HCT116 (cell line): ENCODE data around the gene GRIA1. TPM values are rescaled to one million over a fixed set of nuclear protein-coding genes. Genes with fewer than 3 reads are reported as not detected.

Experiments used
- ATAC-seq: fragments of 200-7000 bp; cut with Tn5 transposase; 2 replicates; pipeline ENCODE4 v1.9.1; 2020; ENCODE audit warnings: mild to moderate bottlenecking, moderate library complexity
- BruUV-seq: library from RNA; stranded (reverse); fragments of 400-500 nt; replicated peaks from 2 replicates; lab custom pipeline; 2021; lab: Mats Ljungman, UMichigan
- CTCF ChIA-PET: fragments of 300-600 bp; sonication (Branson Sonifier 250); formaldehyde crosslinking; loops from one replicate; lab custom pipeline; 2021; ENCODE audit warnings: antibody characterized with exemption; lab: Charles Lee
- POLR2A ChIA-PET: fragments of 300-600, 350-600 bp; sonication (Branson Sonifier 250); formaldehyde crosslinking; loops from one replicate; lab custom pipeline; 2021; ENCODE audit warnings: antibody characterized with exemption; lab: Charles Lee
- RAD21 ChIA-PET, 2 experiments: fragments of 300-600 bp; sonication (Branson Sonifier 250); formaldehyde crosslinking; loops; one replicate each; lab custom pipeline; 2023; ENCODE audit warnings: low total read pairs in 2 of 2; ENCODE audit not compliant: uncharacterized antibody in 2 of 2, unreplicated experiment in 2 of 2, low non-redundant PET in 1 of 2; lab: Charles Lee
- DNase-seq: peaks from one replicate; pipeline ENCODE4 v3.0.0-alpha.2; 2010; ENCODE audit warnings: low read depth, low spot score
- H2AFZ ChIP-seq: fragments of 200-600 bp; shearing (Covaris generic), sonication (generic); 2 replicates; pipeline ENCODE4 v1.6.1; 2017; ENCODE audit warnings: low read depth, mixed run types, mixed read lengths, antibody characterized with exemption, low read length; ENCODE audit not compliant: poor library complexity, severe bottlenecking
- H3K27ac ChIP-seq: 2 replicates; pipeline ENCODE4 v1.5.1; 2012; ENCODE audit warnings: low read depth, low read length
- H3K27me3 ChIP-seq: fragments of 200-600 bp; sonication (generic); 2 replicates; pipeline ENCODE4 v1.6.1; 2016; ENCODE audit warnings: mixed run types, low read length, mixed read lengths; ENCODE audit not compliant: insufficient read depth
- H3K36me3 ChIP-seq, 2 experiments: fragments of 200-500 bp in 1 of 2; fragments of 200-600 bp in 1 of 2; sonication (Bioruptor generic) in 1 of 2; sonication (generic) in 1 of 2; 2 replicates each; pipeline versions ENCODE4 v1.5.1 to v1.6.1; 2014 to 2016; ENCODE audit warnings: low read length in 2 of 2, inconsistent platforms in 1 of 2, mixed read lengths in 1 of 2, mixed run types in 1 of 2; ENCODE audit not compliant: insufficient read depth in 2 of 2, control insufficient read depth in 1 of 2
- H3K4me1 ChIP-seq, 2 experiments: fragments of 200-600 bp in 1 of 2; sonication (generic) in 1 of 2; 2 replicates each; pipeline versions ENCODE4 v1.5.1 to v1.6.1; 2012 to 2017; ENCODE audit warnings: low read length in 2 of 2, inconsistent platforms in 1 of 2, mild to moderate bottlenecking in 1 of 2, mixed read lengths in 1 of 2, mixed run types in 1 of 2, moderate library complexity in 1 of 2; ENCODE audit not compliant: insufficient read depth in 2 of 2, control insufficient read depth in 1 of 2
- H3K4me2 ChIP-seq: fragments of 200-600 bp; sonication (generic); 2 replicates; pipeline ENCODE4 v1.6.1; 2017; ENCODE audit warnings: mixed run types, low read length, mixed read lengths
- H3K4me3 ChIP-seq, 2 experiments: fragments of 200-600 bp in 1 of 2; sonication (generic) in 1 of 2; replicated peaks in 1 of 2; 2 replicates each; pipeline ENCODE4 v1.5.1; 2011 to 2016; ENCODE audit warnings: low read length in 2 of 2, control low read depth in 1 of 2, low read depth in 1 of 2, mild to moderate bottlenecking in 1 of 2, mixed read lengths in 1 of 2, mixed run types in 1 of 2
- H3K79me2 ChIP-seq: fragments of 200-600 bp; sonication (generic); 2 replicates; pipeline ENCODE4 v1.6.1; 2017; ENCODE audit warnings: mild to moderate bottlenecking, mixed run types, low read length, moderate library complexity, mixed read lengths; ENCODE audit not compliant: insufficient read depth
- H3K9ac ChIP-seq: fragments of 200-600 bp; sonication (generic); 2 replicates; pipeline ENCODE4 v1.6.1; 2016; ENCODE audit warnings: low read length, mixed read lengths
- H3K9me2 ChIP-seq: fragments of 200-600 bp; sonication (generic), shearing (Covaris generic); 2 replicates; pipeline ENCODE4 v1.6.1; 2017; ENCODE audit warnings: mixed run types, mild to moderate bottlenecking, moderate library complexity; ENCODE audit not compliant: insufficient read depth
- H3K9me3 ChIP-seq, 2 experiments: fragments of 200-500 bp in 1 of 2; fragments of 200-600 bp in 1 of 2; sonication (Bioruptor generic) in 1 of 2; sonication (generic) in 1 of 2; 2 replicates each; pipeline ENCODE4 v1.6.1; 2014 to 2017; ENCODE audit warnings: low read length in 2 of 2, mixed read lengths in 2 of 2, inconsistent platforms in 1 of 2, low read depth in 1 of 2, mild to moderate bottlenecking in 1 of 2, mixed run types in 1 of 2, moderate library complexity in 1 of 2; ENCODE audit not compliant: control insufficient read depth in 1 of 2, insufficient read depth in 1 of 2
- H4K20me1 ChIP-seq: fragments of 200-600 bp; sonication (generic), shearing (Covaris generic); 2 replicates; pipeline ENCODE4 v1.6.1; 2017; ENCODE audit warnings: mixed run types, mild to moderate bottlenecking, moderate library complexity; ENCODE audit not compliant: insufficient read depth
- EZH2 ChIP-seq: fragments of 200-600 bp; sonication (generic); IDR thresholded peaks from 2 replicates; pipeline ENCODE4 v1.6.1; 2017; ENCODE audit warnings: antibody characterized with exemption, mixed run types
- JUND ChIP-seq: IDR thresholded peaks from 2 replicates; pipeline ENCODE4 v1.6.1; 2012
- SIN3A ChIP-seq: IDR thresholded peaks from 2 replicates; pipeline ENCODE4 v1.6.1; 2012; ENCODE audit warnings: low read depth
- SP1 ChIP-seq: IDR thresholded peaks from 2 replicates; pipeline ENCODE4 v1.6.1; 2012; ENCODE audit warnings: low read depth
- intact Hi-C: fragments of 100-400 bp; cut with micrococcal nuclease; formaldehyde crosslinking; loops from 2 replicates; pipeline ENCODE4 v1.10.0; 2022
- total RNA-seq: library from RNA; stranded (reverse); gene quantifications from one replicate; pipeline ENCODE4 v1.2.1, GENCODE V29; 2021; ENCODE audit not compliant: unreplicated experiment
- TF ChIP-seq, protein P1 (sequence below): IDR thresholded peaks from 2 replicates; pipeline ENCODE4 v1.6.1; 2011; ENCODE audit warnings: mild to moderate bottlenecking, low read length, moderate library complexity; ENCODE audit not compliant: insufficient replicate concordance; ENCODE audit errors: extremely low read depth
- TF ChIP-seq, protein P2 (sequence below): IDR thresholded peaks from 2 replicates; pipeline ENCODE4 v1.6.1; 2012
- TF ChIP-seq, protein P3 (sequence below): IDR thresholded peaks from 2 replicates; pipeline ENCODE4 v1.6.1; 2012
- TF ChIP-seq, protein P4 (sequence below): IDR thresholded peaks from 2 replicates; pipeline ENCODE4 v1.6.1; 2012; ENCODE audit warnings: low read depth

Gene GRIA1
- total RNA-seq, 1 experiment from 2014 or later = not detected

DNA sequence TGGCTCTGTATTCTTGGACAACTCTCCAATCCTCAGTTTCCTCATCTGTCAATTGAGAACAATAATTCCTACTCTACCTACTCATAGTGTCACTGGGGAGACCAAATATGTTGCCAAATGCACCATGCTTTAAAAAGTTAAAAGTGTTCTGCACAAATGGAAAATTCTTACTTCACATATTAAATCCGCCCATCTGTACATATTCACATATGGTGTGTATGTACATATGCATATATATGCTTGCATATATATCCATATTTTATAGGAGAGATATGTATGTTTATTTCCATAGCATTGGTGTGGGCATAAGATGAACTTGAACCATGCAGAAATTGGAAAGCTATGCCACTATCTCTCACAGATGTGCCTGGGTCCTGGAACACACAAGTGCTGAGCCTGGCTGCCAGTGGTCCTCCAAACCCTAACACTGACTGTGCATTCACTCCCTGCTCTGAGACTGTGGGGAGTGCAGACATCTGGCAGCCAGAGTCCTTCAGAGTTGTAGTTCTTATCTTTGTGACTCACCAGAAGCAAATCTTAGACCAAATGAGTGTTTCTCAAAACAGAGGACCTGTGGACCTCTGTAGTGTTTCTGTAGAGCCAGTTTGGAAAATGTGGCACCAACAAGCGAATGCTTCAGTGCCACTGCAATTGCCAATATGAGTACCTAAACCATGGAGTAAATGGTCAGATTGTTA lies 168.7 kb downstream of the GRIA1 start:
- Histone ChIP-seq H3K36me3 (no peaks in the 10 kb centered on the region), H3K4me2 (no peak overlapping the region), H3K27ac (no peak overlapping the region), H3K4me3 (no peak overlapping the region), H3K9me3 (no peaks in the 10 kb centered on the region), H3K27me3 (peaks cover 50% of the 10 kb centered on the region), H4K20me1 (no peaks in the 10 kb centered on the region), H3K79me2 (no peaks in the 10 kb centered on the region), H3K9me2 (no peaks in the 10 kb centered on the region), H2AFZ (no peak overlapping the region), H3K9ac (no peak overlapping the region), H3K4me1 (no peaks in the 10 kb centered on the region)
- intact Hi-C loops = no loop called here
- ATAC-seq = no peak
- no peak for DNase-seq
- BruUV-seq = no TSS peak
- ChIA-PET RAD21 (no interaction called here), POLR2A (no interaction called here), CTCF (no interaction called here)
- TF ChIP-seq SIN3A = no peak
- TF ChIP-seq, protein P1, sequence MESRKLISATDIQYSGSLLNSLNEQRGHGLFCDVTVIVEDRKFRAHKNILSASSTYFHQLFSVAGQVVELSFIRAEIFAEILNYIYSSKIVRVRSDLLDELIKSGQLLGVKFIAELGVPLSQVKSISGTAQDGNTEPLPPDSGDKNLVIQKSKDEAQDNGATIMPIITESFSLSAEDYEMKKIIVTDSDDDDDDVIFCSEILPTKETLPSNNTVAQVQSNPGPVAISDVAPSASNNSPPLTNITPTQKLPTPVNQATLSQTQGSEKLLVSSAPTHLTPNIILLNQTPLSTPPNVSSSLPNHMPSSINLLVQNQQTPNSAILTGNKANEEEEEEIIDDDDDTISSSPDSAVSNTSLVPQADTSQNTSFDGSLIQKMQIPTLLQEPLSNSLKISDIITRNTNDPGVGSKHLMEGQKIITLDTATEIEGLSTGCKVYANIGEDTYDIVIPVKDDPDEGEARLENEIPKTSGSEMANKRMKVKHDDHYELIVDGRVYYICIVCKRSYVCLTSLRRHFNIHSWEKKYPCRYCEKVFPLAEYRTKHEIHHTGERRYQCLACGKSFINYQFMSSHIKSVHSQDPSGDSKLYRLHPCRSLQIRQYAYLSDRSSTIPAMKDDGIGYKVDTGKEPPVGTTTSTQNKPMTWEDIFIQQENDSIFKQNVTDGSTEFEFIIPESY = no peak
- TF ChIP-seq, protein P2, sequence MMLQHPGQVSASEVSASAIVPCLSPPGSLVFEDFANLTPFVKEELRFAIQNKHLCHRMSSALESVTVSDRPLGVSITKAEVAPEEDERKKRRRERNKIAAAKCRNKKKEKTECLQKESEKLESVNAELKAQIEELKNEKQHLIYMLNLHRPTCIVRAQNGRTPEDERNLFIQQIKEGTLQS = no peak
- TF ChIP-seq JUND = no peak
- TF ChIP-seq, protein P3, sequence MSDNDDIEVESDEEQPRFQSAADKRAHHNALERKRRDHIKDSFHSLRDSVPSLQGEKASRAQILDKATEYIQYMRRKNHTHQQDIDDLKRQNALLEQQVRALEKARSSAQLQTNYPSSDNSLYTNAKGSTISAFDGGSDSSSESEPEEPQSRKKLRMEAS = no peak
- no peak for TF ChIP-seq SP1
- no peak for TF ChIP-seq EZH2
- TF ChIP-seq, protein P4, sequence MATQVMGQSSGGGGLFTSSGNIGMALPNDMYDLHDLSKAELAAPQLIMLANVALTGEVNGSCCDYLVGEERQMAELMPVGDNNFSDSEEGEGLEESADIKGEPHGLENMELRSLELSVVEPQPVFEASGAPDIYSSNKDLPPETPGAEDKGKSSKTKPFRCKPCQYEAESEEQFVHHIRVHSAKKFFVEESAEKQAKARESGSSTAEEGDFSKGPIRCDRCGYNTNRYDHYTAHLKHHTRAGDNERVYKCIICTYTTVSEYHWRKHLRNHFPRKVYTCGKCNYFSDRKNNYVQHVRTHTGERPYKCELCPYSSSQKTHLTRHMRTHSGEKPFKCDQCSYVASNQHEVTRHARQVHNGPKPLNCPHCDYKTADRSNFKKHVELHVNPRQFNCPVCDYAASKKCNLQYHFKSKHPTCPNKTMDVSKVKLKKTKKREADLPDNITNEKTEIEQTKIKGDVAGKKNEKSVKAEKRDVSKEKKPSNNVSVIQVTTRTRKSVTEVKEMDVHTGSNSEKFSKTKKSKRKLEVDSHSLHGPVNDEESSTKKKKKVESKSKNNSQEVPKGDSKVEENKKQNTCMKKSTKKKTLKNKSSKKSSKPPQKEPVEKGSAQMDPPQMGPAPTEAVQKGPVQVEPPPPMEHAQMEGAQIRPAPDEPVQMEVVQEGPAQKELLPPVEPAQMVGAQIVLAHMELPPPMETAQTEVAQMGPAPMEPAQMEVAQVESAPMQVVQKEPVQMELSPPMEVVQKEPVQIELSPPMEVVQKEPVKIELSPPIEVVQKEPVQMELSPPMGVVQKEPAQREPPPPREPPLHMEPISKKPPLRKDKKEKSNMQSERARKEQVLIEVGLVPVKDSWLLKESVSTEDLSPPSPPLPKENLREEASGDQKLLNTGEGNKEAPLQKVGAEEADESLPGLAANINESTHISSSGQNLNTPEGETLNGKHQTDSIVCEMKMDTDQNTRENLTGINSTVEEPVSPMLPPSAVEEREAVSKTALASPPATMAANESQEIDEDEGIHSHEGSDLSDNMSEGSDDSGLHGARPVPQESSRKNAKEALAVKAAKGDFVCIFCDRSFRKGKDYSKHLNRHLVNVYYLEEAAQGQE = no peak
